Upper lobe of right lung (tissue), 1 donor: ENCODE results near the gene ADGRD1. TPM values are rescaled to one million over a fixed set of nuclear protein-coding genes. Genes with fewer than 3 reads are reported as not detected.

Experiments
- ATAC-seq: fragments of 200-7000 bp; cut with Tn5 transposase; one replicate; pipeline ENCODE4 v1.9.1; 2020; ENCODE audit warnings: mild to moderate bottlenecking, moderate library complexity
- DNase-seq: peaks from one replicate; pipeline ENCODE4 v3.0.0-alpha.2; 2020
- H3K27ac ChIP-seq: fragments of 200-600 bp; one replicate; pipeline ENCODE4 v1.8.0; 2022
- H3K27me3 ChIP-seq: fragments of 200-600 bp; one replicate; pipeline ENCODE4 v1.8.0; 2022; ENCODE audit warnings: mild to moderate bottlenecking
- H3K36me3 ChIP-seq: fragments of 200-600 bp; one replicate; pipeline ENCODE4 v1.8.0; 2022
- H3K4me1 ChIP-seq: fragments of 200-600 bp; one replicate; pipeline ENCODE4 v1.8.0; 2022
- H3K4me3 ChIP-seq: fragments of 200-600 bp; one replicate; pipeline ENCODE4 v1.8.0; 2022; ENCODE audit warnings: mild to moderate bottlenecking
- H3K9me3 ChIP-seq: fragments of 200-600 bp; one replicate; pipeline ENCODE4 v1.8.0; 2022
- CTCF ChIP-seq: fragments of 200-600 bp; IDR thresholded peaks from one replicate; pipeline ENCODE4 v1.8.0; 2022; ENCODE audit warnings: antibody characterized with exemption
- intact Hi-C: fragments of 100-400 bp; cut with DNase I; formaldehyde crosslinking; loops from one replicate; pipeline ENCODE4 v1.11.0; 2022
- total RNA-seq: library from RNA; stranded (reverse); fragmentation: NEBNext Ultra II Directional; extraction: Animal tissue kit (Norgen Biotek cat#: 25700); gene quantifications from one replicate; pipeline ENCODE4 v1.2.1, GENCODE V29; 2021
- donor health status: DM: no; HTN: yes; CAD: no; lungs with severe emphysema.

The ADGRD1 gene
- total RNA-seq, 1 donor from 2014 or later: 113 TPM

- peak; percentile 89 for ATAC-seq
- peaks cover 15% of the 10 kb centered on the region for H3K4me1 ChIP-seq
- H3K36me3 ChIP-seq: no peaks in the 10 kb centered on the region
- intact Hi-C loops: no loop called here
- peak overlapping the region; percentile 40 for H3K4me3 ChIP-seq
- no peaks in the 10 kb centered on the region for H3K27me3 ChIP-seq
- H3K27ac ChIP-seq: no peak overlapping the region
- H3K9me3 ChIP-seq: no peaks in the 10 kb centered on the region
- peak; percentile 88 for TF ChIP-seq CTCF
- peak; percentile 74 for DNase-seq
Measured at GRCh38 chr12:130916241-130916911, 37.3 kb upstream of the ADGRD1 start.

DNA sequence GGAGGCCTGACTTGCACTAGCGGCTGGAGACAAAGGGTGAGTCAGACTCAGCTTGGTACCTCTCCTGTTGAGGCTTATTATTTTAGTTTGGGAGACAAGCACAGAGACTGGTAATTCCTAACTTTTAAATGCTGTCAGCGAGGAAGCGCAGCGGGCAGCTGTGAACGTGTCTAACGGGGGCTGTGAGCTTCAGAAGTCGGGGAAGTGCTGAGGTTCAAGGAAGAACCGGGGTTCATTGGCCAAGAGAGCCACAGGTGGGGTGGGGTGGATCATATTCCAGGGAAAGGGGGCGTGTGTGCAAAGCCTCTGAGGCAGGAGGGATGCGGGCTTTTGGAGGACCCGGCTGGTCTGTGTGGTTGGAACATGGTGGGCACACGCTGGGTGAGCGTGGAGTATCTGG lies 36.1 kb upstream of the ADGRD1 start:
- Histone ChIP-seq H3K36me3 (no peaks in the 10 kb centered on the region), H3K27me3 (no peaks in the 10 kb centered on the region), H3K27ac (no peak overlapping the region), H3K4me1 (peaks cover 16% of the 10 kb centered on the region), H3K4me3 (no peak overlapping the region), H3K9me3 (no peaks in the 10 kb centered on the region)
- DNase-seq (no peak), ATAC-seq (no peak)
- TF ChIP-seq CTCF: no peak
- intact Hi-C loops: no loop called here

- no peak overlapping the region for H3K4me3 ChIP-seq
- H3K27ac ChIP-seq: no peak overlapping the region
- no peak for TF ChIP-seq CTCF
Measured at GRCh38 chr12:130919086-130919485, 34.6 kb upstream of the ADGRD1 start.

GRCh38 chr12:130920119-130920703 lies 33.5 kb upstream of the ADGRD1 start:
- Histone ChIP-seq H3K4me1 (peaks cover 16% of the 10 kb centered on the region), H3K27ac (peak overlapping the region; percentile 30), H3K9me3 (no peaks in the 10 kb centered on the region), H3K36me3 (no peaks in the 10 kb centered on the region), H3K4me3 (no peak overlapping the region), H3K27me3 (no peaks in the 10 kb centered on the region)
- no peak for TF ChIP-seq CTCF
- no peak for DNase-seq
- no peak for ATAC-seq
- intact Hi-C loops: no loop called here

More at GRCh38 chr12:130919086-130919485, 34.6 kb upstream of the ADGRD1 start:
- no peak for DNase-seq
- ATAC-seq: no peak
- H3K9me3 ChIP-seq: no peaks in the 10 kb centered on the region
- intact Hi-C loops: no loop called here
- no peaks in the 10 kb centered on the region for H3K27me3 ChIP-seq
- peaks cover 16% of the 10 kb centered on the region for H3K4me1 ChIP-seq
- H3K36me3 ChIP-seq: no peaks in the 10 kb centered on the region

DNA sequence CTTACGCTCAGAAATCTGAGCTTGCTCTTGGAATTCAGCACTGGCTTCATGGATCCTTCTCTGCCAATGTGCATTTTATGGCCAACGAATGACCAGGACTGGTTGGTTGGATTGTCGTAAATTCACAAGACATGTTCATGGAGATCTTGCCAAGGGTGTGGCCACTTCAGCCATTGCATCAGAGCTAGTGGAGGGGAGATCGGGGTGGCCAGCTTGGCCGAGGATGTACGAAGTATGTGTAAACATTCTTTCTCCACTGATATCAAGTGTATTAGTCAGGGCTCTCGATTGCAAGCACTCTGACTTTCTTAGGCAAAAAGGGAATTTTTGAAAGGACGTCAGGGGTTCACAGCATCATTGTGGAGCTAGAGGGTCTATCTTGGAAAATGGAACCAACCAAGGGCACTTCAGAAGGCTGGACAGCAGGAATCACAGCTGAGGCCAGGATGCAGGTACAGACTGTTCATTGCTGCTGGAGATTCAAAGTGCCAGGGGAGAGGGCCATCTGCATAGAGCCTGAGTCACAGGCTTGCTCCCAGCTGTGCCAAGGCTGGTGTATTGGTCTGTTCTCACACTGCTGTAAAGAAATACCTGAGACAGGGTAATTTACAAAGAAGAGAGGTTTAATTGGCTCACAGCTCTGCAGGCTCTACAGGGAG lies 32.9 kb upstream of the ADGRD1 start:
- H3K4me3 ChIP-seq: no peak overlapping the region
- intact Hi-C loops: no loop called here
- H3K27me3 ChIP-seq: no peaks in the 10 kb centered on the region
- TF ChIP-seq CTCF: no peak
- H3K9me3 ChIP-seq: no peaks in the 10 kb centered on the region
- H3K27ac ChIP-seq: peak overlapping the region; percentile 34
- ATAC-seq (peak; percentile 76), DNase-seq (peak; percentile 89)
- no peaks in the 10 kb centered on the region for H3K36me3 ChIP-seq
- peaks cover 16% of the 10 kb centered on the region for H3K4me1 ChIP-seq
